Measurements from ENCODE around the gene ZFYVE28. TPM values are rescaled to one million over a fixed set of nuclear protein-coding genes. Genes with fewer than 3 reads are reported as not detected.

The ZFYVE28 gene
- total RNA-seq, 1 experiment from 2014 or later = 19.2 TPM

DNA sequence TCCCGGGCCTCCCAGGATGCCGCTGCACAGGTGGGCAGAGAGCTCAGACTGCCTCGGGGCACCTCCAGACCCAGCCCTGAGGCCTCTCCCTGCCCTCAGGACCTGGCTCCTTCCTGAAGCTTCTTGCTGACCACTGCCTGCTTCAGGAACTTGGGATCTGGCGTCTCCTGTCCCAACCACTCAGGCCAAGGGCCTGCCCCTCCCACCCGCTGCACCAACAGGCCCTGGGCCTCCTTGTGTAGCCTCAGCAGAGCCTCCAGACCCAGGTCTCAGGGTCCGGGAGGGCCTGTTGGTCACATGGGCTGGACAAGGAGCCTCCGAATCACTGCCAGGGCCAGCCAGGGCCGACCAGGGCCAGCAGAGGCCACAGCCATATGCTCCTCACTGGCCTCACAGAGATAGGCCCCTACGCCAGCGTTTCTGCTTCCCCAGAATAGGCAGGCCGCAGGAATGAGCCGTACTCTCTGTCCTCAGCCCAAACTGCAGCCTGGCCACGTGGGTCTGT lies 159.4 kb downstream of the ZFYVE28 start:
- no peaks in the 10 kb centered on the region for H3K79me2 ChIP-seq (ENCODE audit: insufficient read depth, low read length)

More for the DNA sequence above, 159.4 kb downstream of the ZFYVE28 start:
- Histone ChIP-seq H3K4me2 (ENCODE audit: low read length) (no peak overlapping the region), H3K36me3 (ENCODE audit: control insufficient read depth in 1 of 2, insufficient read depth in 2 of 2, low read length in 2 of 2) (no peaks in the 10 kb centered on the region), H3K9me3 (ENCODE audit: control insufficient read depth in 1 of 2, insufficient read depth in 1 of 2, low read depth in 1 of 2, low read length in 2 of 2) (no peaks in the 10 kb centered on the region), H3K9ac (ENCODE audit: low read length) (no peak overlapping the region), H4K20me1 (ENCODE audit: insufficient read depth) (no peaks in the 10 kb centered on the region), H3K27me3 (ENCODE audit: insufficient read depth, low read length) (no peaks in the 10 kb centered on the region), H3K9me2 (ENCODE audit: insufficient read depth) (no peaks in the 10 kb centered on the region), H3K4me1 (ENCODE audit: control insufficient read depth in 1 of 2, insufficient read depth in 2 of 2, low read length in 2 of 2) (peaks cover 9 to 15% of the 10 kb centered on the region in 2 experiments; a peak in 3 of 4 replicates), H2AFZ (ENCODE audit: low read depth, low read length, poor library complexity, severe bottlenecking) (no peak overlapping the region), H3K4me3 (replicated peaks in 1 of 2; ENCODE audit: low read depth in 1 of 2, low read length in 2 of 2) (no peak overlapping the region), H3K27ac (ENCODE audit: low read depth, low read length) (no peak overlapping the region; the same call in 1 of the 2 replicates)
- TF ChIP-seq, protein P1, sequence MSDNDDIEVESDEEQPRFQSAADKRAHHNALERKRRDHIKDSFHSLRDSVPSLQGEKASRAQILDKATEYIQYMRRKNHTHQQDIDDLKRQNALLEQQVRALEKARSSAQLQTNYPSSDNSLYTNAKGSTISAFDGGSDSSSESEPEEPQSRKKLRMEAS (IDR thresholded peaks at IDR 0.05) = no peak
- TF ChIP-seq, protein P2, sequence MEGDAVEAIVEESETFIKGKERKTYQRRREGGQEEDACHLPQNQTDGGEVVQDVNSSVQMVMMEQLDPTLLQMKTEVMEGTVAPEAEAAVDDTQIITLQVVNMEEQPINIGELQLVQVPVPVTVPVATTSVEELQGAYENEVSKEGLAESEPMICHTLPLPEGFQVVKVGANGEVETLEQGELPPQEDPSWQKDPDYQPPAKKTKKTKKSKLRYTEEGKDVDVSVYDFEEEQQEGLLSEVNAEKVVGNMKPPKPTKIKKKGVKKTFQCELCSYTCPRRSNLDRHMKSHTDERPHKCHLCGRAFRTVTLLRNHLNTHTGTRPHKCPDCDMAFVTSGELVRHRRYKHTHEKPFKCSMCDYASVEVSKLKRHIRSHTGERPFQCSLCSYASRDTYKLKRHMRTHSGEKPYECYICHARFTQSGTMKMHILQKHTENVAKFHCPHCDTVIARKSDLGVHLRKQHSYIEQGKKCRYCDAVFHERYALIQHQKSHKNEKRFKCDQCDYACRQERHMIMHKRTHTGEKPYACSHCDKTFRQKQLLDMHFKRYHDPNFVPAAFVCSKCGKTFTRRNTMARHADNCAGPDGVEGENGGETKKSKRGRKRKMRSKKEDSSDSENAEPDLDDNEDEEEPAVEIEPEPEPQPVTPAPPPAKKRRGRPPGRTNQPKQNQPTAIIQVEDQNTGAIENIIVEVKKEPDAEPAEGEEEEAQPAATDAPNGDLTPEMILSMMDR (IDR thresholded peaks at IDR 0.05 in 2 of 3, conservative IDR thresholded peaks at IDR 0.05 in 1 of 3; ENCODE audit: borderline replicate concordance in 1 of 3, insufficient read depth in 1 of 3, low read depth in 2 of 3, low read length in 2 of 3) = no peak
- TF ChIP-seq, protein P3, sequence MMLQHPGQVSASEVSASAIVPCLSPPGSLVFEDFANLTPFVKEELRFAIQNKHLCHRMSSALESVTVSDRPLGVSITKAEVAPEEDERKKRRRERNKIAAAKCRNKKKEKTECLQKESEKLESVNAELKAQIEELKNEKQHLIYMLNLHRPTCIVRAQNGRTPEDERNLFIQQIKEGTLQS (IDR thresholded peaks at IDR 0.05) = no peak
- TF ChIP-seq POLR2AphosphoS5 (IDR thresholded peaks at IDR 0.05; ENCODE audit: low read depth, low read length) (no peak), POLR2A (IDR thresholded peaks at IDR 0.05; ENCODE audit: borderline replicate concordance, extremely low read depth, insufficient read depth, insufficient read length) (no peak), SIN3A (IDR thresholded peaks at IDR 0.05; ENCODE audit: low read depth) (no peak), CEBPB (IDR thresholded peaks at IDR 0.05; ENCODE audit: low read depth) (no peak), RAD21 (IDR thresholded peaks at IDR 0.05; ENCODE audit: low read depth) (no peak), TCF7L2 (IDR thresholded peaks at IDR 0.05; ENCODE audit: borderline replicate concordance, extremely low read depth, insufficient read depth, insufficient read length) (no peak), CBX3 (IDR thresholded peaks at IDR 0.05; ENCODE audit: low read depth) (no peak)
- TF ChIP-seq, protein P4, sequence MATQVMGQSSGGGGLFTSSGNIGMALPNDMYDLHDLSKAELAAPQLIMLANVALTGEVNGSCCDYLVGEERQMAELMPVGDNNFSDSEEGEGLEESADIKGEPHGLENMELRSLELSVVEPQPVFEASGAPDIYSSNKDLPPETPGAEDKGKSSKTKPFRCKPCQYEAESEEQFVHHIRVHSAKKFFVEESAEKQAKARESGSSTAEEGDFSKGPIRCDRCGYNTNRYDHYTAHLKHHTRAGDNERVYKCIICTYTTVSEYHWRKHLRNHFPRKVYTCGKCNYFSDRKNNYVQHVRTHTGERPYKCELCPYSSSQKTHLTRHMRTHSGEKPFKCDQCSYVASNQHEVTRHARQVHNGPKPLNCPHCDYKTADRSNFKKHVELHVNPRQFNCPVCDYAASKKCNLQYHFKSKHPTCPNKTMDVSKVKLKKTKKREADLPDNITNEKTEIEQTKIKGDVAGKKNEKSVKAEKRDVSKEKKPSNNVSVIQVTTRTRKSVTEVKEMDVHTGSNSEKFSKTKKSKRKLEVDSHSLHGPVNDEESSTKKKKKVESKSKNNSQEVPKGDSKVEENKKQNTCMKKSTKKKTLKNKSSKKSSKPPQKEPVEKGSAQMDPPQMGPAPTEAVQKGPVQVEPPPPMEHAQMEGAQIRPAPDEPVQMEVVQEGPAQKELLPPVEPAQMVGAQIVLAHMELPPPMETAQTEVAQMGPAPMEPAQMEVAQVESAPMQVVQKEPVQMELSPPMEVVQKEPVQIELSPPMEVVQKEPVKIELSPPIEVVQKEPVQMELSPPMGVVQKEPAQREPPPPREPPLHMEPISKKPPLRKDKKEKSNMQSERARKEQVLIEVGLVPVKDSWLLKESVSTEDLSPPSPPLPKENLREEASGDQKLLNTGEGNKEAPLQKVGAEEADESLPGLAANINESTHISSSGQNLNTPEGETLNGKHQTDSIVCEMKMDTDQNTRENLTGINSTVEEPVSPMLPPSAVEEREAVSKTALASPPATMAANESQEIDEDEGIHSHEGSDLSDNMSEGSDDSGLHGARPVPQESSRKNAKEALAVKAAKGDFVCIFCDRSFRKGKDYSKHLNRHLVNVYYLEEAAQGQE (IDR thresholded peaks at IDR 0.05; ENCODE audit: low read depth) = no peak
- TF ChIP-seq, protein P5, sequence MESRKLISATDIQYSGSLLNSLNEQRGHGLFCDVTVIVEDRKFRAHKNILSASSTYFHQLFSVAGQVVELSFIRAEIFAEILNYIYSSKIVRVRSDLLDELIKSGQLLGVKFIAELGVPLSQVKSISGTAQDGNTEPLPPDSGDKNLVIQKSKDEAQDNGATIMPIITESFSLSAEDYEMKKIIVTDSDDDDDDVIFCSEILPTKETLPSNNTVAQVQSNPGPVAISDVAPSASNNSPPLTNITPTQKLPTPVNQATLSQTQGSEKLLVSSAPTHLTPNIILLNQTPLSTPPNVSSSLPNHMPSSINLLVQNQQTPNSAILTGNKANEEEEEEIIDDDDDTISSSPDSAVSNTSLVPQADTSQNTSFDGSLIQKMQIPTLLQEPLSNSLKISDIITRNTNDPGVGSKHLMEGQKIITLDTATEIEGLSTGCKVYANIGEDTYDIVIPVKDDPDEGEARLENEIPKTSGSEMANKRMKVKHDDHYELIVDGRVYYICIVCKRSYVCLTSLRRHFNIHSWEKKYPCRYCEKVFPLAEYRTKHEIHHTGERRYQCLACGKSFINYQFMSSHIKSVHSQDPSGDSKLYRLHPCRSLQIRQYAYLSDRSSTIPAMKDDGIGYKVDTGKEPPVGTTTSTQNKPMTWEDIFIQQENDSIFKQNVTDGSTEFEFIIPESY (IDR thresholded peaks at IDR 0.05; ENCODE audit: extremely low read depth, insufficient replicate concordance, low read length) = no peak
- CTCF ChIA-PET = no interaction called here
- ATAC-seq (no peak), DNase-seq (ENCODE audit: low read depth, low spot score) (no peak)
- POLR2A ChIA-PET = no interaction called here
- intact Hi-C loops (cut with micrococcal nuclease) = no loop called here
- BruUV-seq (replicated peaks) = no TSS peak
- RAD21 ChIA-PET (ENCODE audit: low non-redundant PET in 1 of 2, low total read pairs in 2 of 2, uncharacterized antibody in 2 of 2, unreplicated experiment in 2 of 2) = no interaction called here

All from HCT116 (cell line).